Prostate gland (tissue), 2 donors: Measurements from ENCODE around the gene CD80. TPM values are rescaled to one million over a fixed set of nuclear protein-coding genes. Genes with fewer than 3 reads are reported as not detected.
A peak's percentile ranks its signal among the peaks of the same experiment; 100 is the strongest.

Experiments used
- DNase-seq: peaks from one replicate; pipeline ENCODE4 v3.0.0-alpha.2; 2019; ENCODE audit warnings: low spot score
- H3K27ac ChIP-seq, 2 donors: fragments of 200-600 bp; sonication (generic); 2 replicates each; pipeline ENCODE4 v1.5.1; 2017 to 2019
- H3K27me3 ChIP-seq: fragments of 200-600 bp; sonication (generic); replicated peaks from 2 replicates; pipeline ENCODE4 v1.5.1; 2019; ENCODE audit not compliant: insufficient read depth
- H3K36me3 ChIP-seq, 2 donors: fragments of 200-600 bp; sonication (generic); 1 replicate in 1 of 2; 2 replicates in 1 of 2; pipeline versions ENCODE4 v1.5.1 to v1.8.1; 2017 to 2019
- H3K4me1 ChIP-seq: fragments of 200-600 bp; sonication (generic); replicated peaks from 2 replicates; pipeline ENCODE4 v1.5.1; 2019
- H3K4me3 ChIP-seq, 2 donors: fragments of 200-600 bp; sonication (generic); 2 replicates each; pipeline ENCODE4 v1.5.1; 2017 to 2019
- H3K9me3 ChIP-seq: fragments of 200-600 bp; sonication (generic); 2 replicates; pipeline ENCODE4 v1.5.1; 2017
- CTCF ChIP-seq, 4 experiments: fragments of 200-600 bp in 2 of 4; fragments of 450-650 bp in 2 of 4; sonication (generic) in 2 of 4; IDR thresholded peaks; 1 replicate in 3 of 4; 2 replicates in 1 of 4; pipeline ENCODE4 v1.5.1; 2016 to 2019; ENCODE audit warnings: antibody characterized with exemption in 4 of 4, mild to moderate bottlenecking in 2 of 4, moderate library complexity in 2 of 4
- POLR2A ChIP-seq: fragments of 450-650 bp; IDR thresholded peaks from one replicate; pipeline ENCODE4 v1.6.1; 2016; ENCODE audit warnings: antibody characterized with exemption, mild to moderate bottlenecking
- POLR2AphosphoS5 ChIP-seq: sonication (generic); formaldehyde crosslinking; IDR thresholded peaks from one replicate; pipeline ENCODE4 v1.6.1; 2017; ENCODE audit warnings: antibody characterized with exemption
- WGBS: methylation state at CpG from one replicate; pipeline ENCODE4 v1.1.5; 2018; 5-methylcytosine and 5-hydroxymethylcytosine counted together
- intact Hi-C: fragments of 100-400 bp; cut with DNase I; formaldehyde crosslinking; loops from one replicate; pipeline ENCODE4 v1.14.2; 2022
- total RNA-seq, 2 donors: library from RNA; depleted of rRNA; stranded (reverse); fragments of >200 nt; gene quantifications; one replicate each; pipeline ENCODE4 v1.1.0, GENCODE V29; 2016

CD80 gene
- total RNA-seq, 2 donors from 2014 or later, result not detected

DNA sequence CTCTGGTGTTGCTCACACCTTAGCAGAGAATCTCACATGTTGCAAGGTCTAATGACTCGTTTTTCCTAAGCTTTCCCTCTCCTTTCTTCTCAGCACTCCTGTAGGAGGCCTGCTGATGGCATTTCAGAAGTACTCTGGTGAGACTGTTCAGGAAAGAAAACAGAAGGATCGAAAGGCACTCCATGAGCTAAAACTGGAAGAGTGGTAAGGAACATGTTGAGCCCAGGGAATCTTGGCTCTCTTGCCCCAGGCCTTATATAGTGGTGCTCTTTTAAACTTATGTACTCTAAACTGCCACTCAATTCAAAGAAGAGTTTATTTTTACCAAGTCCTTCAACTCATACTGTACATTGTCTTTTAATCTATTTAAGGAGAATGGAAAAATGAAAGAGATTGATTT is 42.3 kb downstream of the CD80 start:
- Histone ChIP-seq H3K4me3 (no peak overlapping the region), H3K9me3 (no peaks in the 10 kb centered on the region), H3K27ac (peak overlapping the region in 1 of 2 donors; percentile 25), H3K27me3 (no peaks in the 10 kb centered on the region), H3K36me3 (peaks cover 0 to 7% of the 10 kb centered on the region in 2 donors), H3K4me1 (no peaks in the 10 kb centered on the region)
- intact Hi-C loops, result no loop called here
- TF ChIP-seq CTCF (IDR thresholded peaks at IDR 0.05) (no peak), POLR2AphosphoS5 (peak; percentile 40), POLR2A (no peak)
- no peak for DNase-seq
- WGBS, result 36% methylated on average over 2 of the region's 2 CpGs

GRCh38 chr3:119514637-119515036 is 44.8 kb downstream of the CD80 start:
- no peak for TF ChIP-seq POLR2A
- no peak for TF ChIP-seq CTCF (IDR thresholded peaks at IDR 0.05)
- TF ChIP-seq POLR2AphosphoS5, result no peak
- H3K4me1 ChIP-seq, result no peaks in the 10 kb centered on the region
- no peaks in the 10 kb centered on the region for H3K9me3 ChIP-seq
- 72% methylated on average over 2 of the region's 2 CpGs for WGBS
- no peak overlapping the region for H3K4me3 ChIP-seq
- no peak overlapping the region for H3K27ac ChIP-seq
- DNase-seq, result no peak
- intact Hi-C loops, result no loop called here
- H3K27me3 ChIP-seq, result no peaks in the 10 kb centered on the region
- H3K36me3 ChIP-seq, result peaks cover 0 to 6% of the 10 kb centered on the region in 2 donors

DNA sequence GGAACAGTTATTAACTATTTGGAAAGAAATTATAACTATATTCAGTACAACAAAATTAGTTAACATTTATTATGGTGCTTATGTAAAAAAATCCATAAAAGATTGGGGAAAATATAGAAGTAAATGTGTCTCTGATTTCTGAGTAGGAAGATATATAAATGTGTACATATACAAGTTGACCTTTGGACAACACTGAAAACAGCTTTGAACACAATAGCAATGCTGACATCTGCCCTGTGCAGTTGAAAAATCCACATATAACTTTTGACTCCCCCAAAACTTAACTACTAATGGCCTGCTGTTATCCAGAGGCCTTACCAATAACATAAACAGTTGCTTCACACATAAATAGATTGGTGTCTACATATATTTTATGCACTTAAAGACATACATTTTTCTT is 48.7 kb downstream of the CD80 start:
- Histone ChIP-seq H3K4me3 (no peak overlapping the region), H3K27me3 (no peaks in the 10 kb centered on the region), H3K27ac (no peak overlapping the region), H3K36me3 (no peaks in the 10 kb centered on the region), H3K9me3 (no peaks in the 10 kb centered on the region), H3K4me1 (no peaks in the 10 kb centered on the region)
- intact Hi-C loops, result no loop called here
- no peak for DNase-seq
- TF ChIP-seq POLR2A (no peak), CTCF (IDR thresholded peaks at IDR 0.05) (no peak), POLR2AphosphoS5 (no peak)

GRCh38 chr3:119508172-119508845 is 51.1 kb downstream of the CD80 start:
- intact Hi-C loops, result no loop called here
- H3K36me3 ChIP-seq, result peaks cover 0 to 5% of the 10 kb centered on the region in 2 donors
- H3K4me3 ChIP-seq, result no peak overlapping the region
- H3K27ac ChIP-seq, result no peak overlapping the region
- H3K9me3 ChIP-seq, result no peaks in the 10 kb centered on the region
- 83% methylated on average over 1 of the region's 1 CpG for WGBS
- no peak for TF ChIP-seq POLR2A
- no peak for TF ChIP-seq POLR2AphosphoS5
- TF ChIP-seq CTCF (IDR thresholded peaks at IDR 0.05), result no peak
- H3K27me3 ChIP-seq, result no peaks in the 10 kb centered on the region
- H3K4me1 ChIP-seq, result no peaks in the 10 kb centered on the region
- no peak for DNase-seq

GRCh38 chr3:119507404-119507803 is 52.0 kb downstream of the CD80 start:
- peaks cover 0 to 5% of the 10 kb centered on the region in 2 donors for H3K36me3 ChIP-seq
- no peak for DNase-seq
- 95% methylated on average over 2 of the region's 2 CpGs for WGBS
- intact Hi-C loops, result no loop called here
- H3K27me3 ChIP-seq, result no peaks in the 10 kb centered on the region
- H3K9me3 ChIP-seq, result no peaks in the 10 kb centered on the region
- TF ChIP-seq POLR2AphosphoS5 (no peak), POLR2A (no peak), CTCF (IDR thresholded peaks at IDR 0.05) (no peak)
- no peak overlapping the region for H3K27ac ChIP-seq
- no peak overlapping the region for H3K4me3 ChIP-seq
- H3K4me1 ChIP-seq, result no peaks in the 10 kb centered on the region
